Progenitor cell of endocrine pancreas (in vitro differentiated cells): ENCODE data around the gene ISG20. TPM values are rescaled to one million over a fixed set of nuclear protein-coding genes. Genes with fewer than 3 reads are reported as not detected.

Experiments
- DNase-seq: peaks from one replicate; pipeline ENCODE4 v3.0.0; 2021; ENCODE audit warnings: low spot score; ENCODE audit not compliant: unreplicated experiment
- H3K27ac Mint-ChIP-seq: 2 replicates; pipeline ENCODE4 v1.8.0; 2021; ENCODE audit warnings: mild to moderate bottlenecking, moderate library complexity, mixed read lengths
- H3K27me3 Mint-ChIP-seq: 2 replicates; pipeline ENCODE4 v1.8.0; 2021; ENCODE audit warnings: mixed read lengths
- H3K36me3 Mint-ChIP-seq: 2 replicates; pipeline ENCODE4 v1.8.0; 2022; ENCODE audit warnings: mixed read lengths; ENCODE audit not compliant: insufficient read depth
- H3K4me1 Mint-ChIP-seq: 2 replicates; pipeline ENCODE4 v1.8.0; 2021; ENCODE audit warnings: low read depth, mixed read lengths
- H3K4me3 Mint-ChIP-seq: 2 replicates; pipeline ENCODE4 v1.8.0; 2021; ENCODE audit warnings: low read depth, mild to moderate bottlenecking, moderate library complexity, mixed read lengths
- H3K9me3 Mint-ChIP-seq: 2 replicates; pipeline ENCODE4 v1.8.0; 2021; ENCODE audit warnings: low read depth, mixed read lengths
- total RNA-seq: library from RNA; stranded (reverse); gene quantifications from 2 replicates; pipeline ENCODE4 v1.2.1, GENCODE V29; 2021
- TF ChIP-seq, protein P1 (sequence below): fragments of 200-600 bp; sonication (generic); IDR thresholded peaks from one replicate; pipeline ENCODE4 v1.5.0; 2021; ENCODE audit warnings: antibody characterized with exemption, mild to moderate bottlenecking; ENCODE audit not compliant: unreplicated experiment

ISG20 gene
- total RNA-seq, 1 donor from 2014 or later, result 4.3 TPM

DNA sequence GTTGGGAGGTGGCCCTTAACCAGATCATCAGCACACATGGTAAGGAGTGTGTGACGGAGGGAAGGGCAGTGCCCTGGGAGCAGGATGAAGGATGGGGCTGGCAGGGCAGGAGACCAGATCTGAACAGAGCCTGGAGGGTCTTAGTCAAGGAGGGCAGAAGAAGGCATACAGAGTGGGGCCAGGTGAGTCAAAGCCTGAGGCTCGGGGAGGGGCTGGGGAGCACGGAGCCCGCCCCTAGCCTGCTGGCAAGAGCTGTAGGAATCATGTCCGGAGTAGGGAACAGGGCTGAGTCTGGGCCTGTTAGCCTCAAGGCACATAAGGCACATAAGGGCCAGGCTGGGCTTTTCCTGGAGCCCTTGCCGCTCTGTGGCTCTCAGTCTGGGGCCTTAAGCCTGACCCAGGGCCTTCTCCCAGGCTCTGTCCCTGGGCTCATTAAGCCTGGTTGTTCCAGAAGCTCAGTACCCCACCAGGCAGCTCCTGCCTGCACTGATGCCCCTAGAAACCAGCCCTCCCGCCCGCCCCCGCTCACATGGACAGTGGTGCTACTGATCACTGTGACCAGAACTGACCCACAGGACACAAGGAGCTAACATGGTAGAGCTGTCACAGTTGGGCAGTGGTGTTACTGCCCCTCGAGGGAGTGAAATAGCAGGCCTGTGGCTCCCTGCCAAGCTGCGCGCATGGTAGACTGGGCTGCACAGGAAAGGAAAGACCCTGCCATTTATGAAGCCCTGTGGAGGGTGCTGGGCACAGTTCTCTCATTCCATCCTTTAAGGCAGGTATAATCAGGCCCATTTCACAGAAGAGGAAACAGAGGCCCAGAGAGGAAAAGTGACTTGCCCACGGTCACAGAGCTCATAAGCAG, 14.6 kb downstream of the ISG20 start:
- Mint-ChIP-seq H3K36me3 (no peaks in the 10 kb centered on the region), H3K27ac (no peak overlapping the region), H3K4me3 (no peak overlapping the region), H3K27me3 (peaks cover 7% of the 10 kb centered on the region), H3K4me1 (no peaks in the 10 kb centered on the region), H3K9me3 (no peaks in the 10 kb centered on the region)
- no peak for DNase-seq
- TF ChIP-seq, protein P1, sequence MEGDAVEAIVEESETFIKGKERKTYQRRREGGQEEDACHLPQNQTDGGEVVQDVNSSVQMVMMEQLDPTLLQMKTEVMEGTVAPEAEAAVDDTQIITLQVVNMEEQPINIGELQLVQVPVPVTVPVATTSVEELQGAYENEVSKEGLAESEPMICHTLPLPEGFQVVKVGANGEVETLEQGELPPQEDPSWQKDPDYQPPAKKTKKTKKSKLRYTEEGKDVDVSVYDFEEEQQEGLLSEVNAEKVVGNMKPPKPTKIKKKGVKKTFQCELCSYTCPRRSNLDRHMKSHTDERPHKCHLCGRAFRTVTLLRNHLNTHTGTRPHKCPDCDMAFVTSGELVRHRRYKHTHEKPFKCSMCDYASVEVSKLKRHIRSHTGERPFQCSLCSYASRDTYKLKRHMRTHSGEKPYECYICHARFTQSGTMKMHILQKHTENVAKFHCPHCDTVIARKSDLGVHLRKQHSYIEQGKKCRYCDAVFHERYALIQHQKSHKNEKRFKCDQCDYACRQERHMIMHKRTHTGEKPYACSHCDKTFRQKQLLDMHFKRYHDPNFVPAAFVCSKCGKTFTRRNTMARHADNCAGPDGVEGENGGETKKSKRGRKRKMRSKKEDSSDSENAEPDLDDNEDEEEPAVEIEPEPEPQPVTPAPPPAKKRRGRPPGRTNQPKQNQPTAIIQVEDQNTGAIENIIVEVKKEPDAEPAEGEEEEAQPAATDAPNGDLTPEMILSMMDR, result no peak

DNA sequence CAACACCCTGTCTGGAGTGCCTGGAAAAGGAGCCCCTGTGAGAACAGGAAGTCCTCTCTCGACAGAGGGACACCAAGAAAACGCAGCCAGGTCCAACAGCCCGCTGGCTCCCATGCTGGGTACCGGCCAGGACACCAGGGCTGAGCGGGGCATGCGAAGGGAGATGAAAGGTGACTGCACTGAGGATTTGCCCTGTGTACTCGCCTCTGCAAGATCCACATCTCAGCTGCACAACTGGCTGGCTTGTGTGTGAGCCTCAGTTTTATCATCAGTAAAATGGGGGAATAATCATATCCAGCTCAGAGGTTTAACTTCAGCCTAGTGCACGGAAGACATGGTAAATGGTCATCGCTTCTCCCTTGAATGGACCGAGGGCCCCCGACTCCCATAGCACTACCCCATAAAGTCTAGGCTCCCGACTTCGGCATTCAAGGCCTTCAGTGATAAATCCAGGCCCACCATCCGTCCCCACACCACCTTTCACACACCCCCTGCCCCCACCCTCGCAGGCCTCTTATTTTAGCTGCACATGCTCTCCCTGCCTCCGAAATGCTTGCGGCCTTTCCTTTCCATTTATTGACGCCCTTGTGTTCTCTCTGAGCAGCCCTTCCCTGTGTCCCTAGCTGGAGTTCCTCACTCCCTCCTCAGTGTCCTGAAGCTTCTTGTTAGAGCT, 15.8 kb downstream of the ISG20 start:
- no peak overlapping the region for H3K4me3 Mint-ChIP-seq
- no peaks in the 10 kb centered on the region for H3K9me3 Mint-ChIP-seq
- H3K27ac Mint-ChIP-seq, result no peak overlapping the region
- no peaks in the 10 kb centered on the region for H3K36me3 Mint-ChIP-seq
- TF ChIP-seq, protein P1, result no peak
- DNase-seq, result no peak
- peaks cover 10% of the 10 kb centered on the region for H3K27me3 Mint-ChIP-seq
- H3K4me1 Mint-ChIP-seq, result no peaks in the 10 kb centered on the region

DNA sequence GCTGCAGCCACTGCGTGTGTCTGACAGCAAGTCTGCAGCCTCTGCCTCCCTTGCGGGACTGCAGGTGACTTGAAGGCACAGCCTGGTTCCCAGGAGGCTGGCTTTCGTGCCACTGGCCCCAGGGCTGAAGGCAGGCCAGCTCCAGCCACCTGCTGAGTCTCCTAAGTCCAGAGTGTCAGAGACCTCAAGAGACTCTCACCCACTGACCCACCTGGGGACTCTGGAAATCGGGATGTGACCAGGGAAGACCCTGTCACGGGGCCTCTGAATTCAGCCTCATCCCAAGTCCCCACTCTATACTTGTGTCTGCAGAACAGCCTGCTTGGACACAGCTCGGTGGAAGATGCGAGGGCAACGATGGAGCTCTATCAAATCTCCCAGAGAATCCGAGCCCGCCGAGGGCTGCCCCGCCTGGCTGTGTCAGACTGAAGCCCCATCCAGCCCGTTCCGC, 16.3 kb downstream of the ISG20 start:
- TF ChIP-seq, protein P1, result no peak
- H3K27me3 Mint-ChIP-seq, result peaks cover 12% of the 10 kb centered on the region
- no peak overlapping the region for H3K27ac Mint-ChIP-seq
- no peak overlapping the region for H3K4me3 Mint-ChIP-seq
- no peaks in the 10 kb centered on the region for H3K4me1 Mint-ChIP-seq
- no peaks in the 10 kb centered on the region for H3K9me3 Mint-ChIP-seq
- H3K36me3 Mint-ChIP-seq, result no peaks in the 10 kb centered on the region
- no peak for DNase-seq

DNA sequence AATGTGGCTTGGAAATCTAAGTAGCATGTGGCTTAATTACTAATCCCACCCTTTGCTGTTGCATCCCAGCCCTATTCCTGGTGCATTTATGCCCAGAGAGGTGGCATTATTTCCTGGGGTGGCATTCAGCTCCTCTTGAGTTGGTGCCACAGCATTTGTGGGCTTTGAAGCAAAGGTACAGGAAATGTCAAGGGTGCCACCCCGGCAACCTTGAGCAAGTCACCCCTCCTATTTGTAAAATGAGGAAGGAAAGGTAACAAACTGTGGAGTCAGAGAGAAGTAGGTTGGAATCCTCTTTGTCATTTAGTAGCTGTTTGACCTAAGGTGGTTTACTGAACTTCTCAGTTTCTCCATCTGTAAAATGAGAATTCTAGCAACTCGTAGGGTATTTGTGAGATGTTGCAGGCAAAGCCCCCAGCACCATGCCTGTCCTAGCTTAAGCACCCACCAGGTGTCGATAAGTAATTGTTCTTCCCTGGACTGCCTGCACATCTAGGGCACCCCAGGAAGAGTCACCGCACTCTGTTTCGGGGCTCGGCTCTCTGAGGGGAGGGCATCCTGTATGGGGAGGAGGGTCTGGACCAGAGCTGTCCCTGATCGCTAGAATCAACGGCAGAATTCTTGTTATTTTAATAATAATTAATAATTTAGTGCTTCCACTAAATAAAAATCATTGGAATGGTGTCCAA, 17.1 kb downstream of the ISG20 start:
- TF ChIP-seq, protein P1, result no peak
- H3K27ac Mint-ChIP-seq, result no peak overlapping the region
- no peaks in the 10 kb centered on the region for H3K9me3 Mint-ChIP-seq
- peaks cover 12% of the 10 kb centered on the region for H3K27me3 Mint-ChIP-seq
- no peak overlapping the region for H3K4me3 Mint-ChIP-seq
- H3K4me1 Mint-ChIP-seq, result no peaks in the 10 kb centered on the region
- no peaks in the 10 kb centered on the region for H3K36me3 Mint-ChIP-seq
- DNase-seq, result no peak

DNA sequence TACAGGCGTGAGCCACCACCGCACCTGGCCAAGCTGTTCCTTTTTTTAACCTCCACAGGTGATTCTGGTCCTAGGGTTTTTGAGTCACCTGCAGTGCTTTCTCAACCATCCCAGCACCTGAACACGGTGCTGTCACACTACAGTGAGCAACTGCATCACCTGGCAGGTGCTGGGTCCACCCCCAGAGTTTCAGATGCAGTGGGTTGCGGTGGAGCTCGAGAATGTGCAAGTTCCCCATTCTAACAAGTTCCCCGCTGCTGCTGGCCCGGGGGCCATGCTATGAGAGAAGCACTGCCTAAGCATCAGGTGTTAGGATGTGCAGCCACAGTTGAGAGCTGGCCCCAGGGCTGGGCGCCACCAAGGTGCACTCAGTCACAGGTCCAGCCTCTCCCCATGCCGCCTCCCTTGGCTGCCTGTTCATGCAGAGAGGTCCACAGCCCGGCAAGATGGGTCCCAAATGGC, 18.0 kb downstream of the ISG20 start:
- H3K27me3 Mint-ChIP-seq, result peaks cover 12% of the 10 kb centered on the region
- no peak overlapping the region for H3K4me3 Mint-ChIP-seq
- H3K9me3 Mint-ChIP-seq, result no peaks in the 10 kb centered on the region
- TF ChIP-seq, protein P1, result no peak
- no peaks in the 10 kb centered on the region for H3K36me3 Mint-ChIP-seq
- DNase-seq, result no peak
- no peak overlapping the region for H3K27ac Mint-ChIP-seq
- no peaks in the 10 kb centered on the region for H3K4me1 Mint-ChIP-seq
